Measurements from ENCODE around the gene RPAP3. TPM values are rescaled to one million over a fixed set of nuclear protein-coding genes. Genes with fewer than 3 reads are reported as not detected.

The RPAP3 gene
- polyA plus RNA-seq, 1 experiment = 28.2 TPM

GRCh38 chr12:47709237-47709636 is 3.4 kb upstream of the RPAP3 start:
- no peak overlapping the region for H3K4me3 ChIP-seq (ENCODE audit: low read depth, low read length)
- no peaks in the 10 kb centered on the region for H3K27me3 ChIP-seq (ENCODE audit: control insufficient read depth, insufficient read depth, low read length)
- no peaks in the 10 kb centered on the region for H3K9me3 ChIP-seq (ENCODE audit: control insufficient read depth, insufficient read depth, low read length)
- H3K27ac ChIP-seq (ENCODE audit: low read depth, low read length) = no peak overlapping the region
- no peak for DNase-seq (ENCODE audit: low read depth, low spot score)
- TF ChIP-seq CTCF (IDR thresholded peaks at IDR 0.05; ENCODE audit: low read depth, low read length) = no peak
- POLR2A ChIA-PET = no interaction called here
- CTCF ChIA-PET = interaction anchor here (4.4 kb wide), 1 partner anchor 129 kb away, joined by 23 read pairs; no protein-coding TSS in a partner anchor

GRCh38 chr12:47707905-47708543 is 2.2 kb upstream of the RPAP3 start:
- no peak for DNase-seq (ENCODE audit: low read depth, low spot score)
- no peak for TF ChIP-seq CTCF (IDR thresholded peaks at IDR 0.05; ENCODE audit: low read depth, low read length)
- H3K9me3 ChIP-seq (ENCODE audit: control insufficient read depth, insufficient read depth, low read length) = no peaks in the 10 kb centered on the region
- no peak overlapping the region for H3K27ac ChIP-seq (ENCODE audit: low read depth, low read length)
- ChIA-PET POLR2A (no interaction called here), CTCF (interaction anchor here (1.4 to 5.2 kb wide), 3 partner anchors 7 to 131 kb away, joined by 3 to 33 read pairs (median 23); no protein-coding TSS in a partner anchor)
- H3K4me3 ChIP-seq (ENCODE audit: low read depth, low read length) = no peak overlapping the region
- H3K27me3 ChIP-seq (ENCODE audit: control insufficient read depth, insufficient read depth, low read length) = no peaks in the 10 kb centered on the region

GRCh38 chr12:47707355-47707754 is 1.5 kb upstream of the RPAP3 start:
- ChIA-PET POLR2A (interaction anchor here (0.6 to 0.7 kb wide), 2 partner anchors 70 to 263 kb away, joined by 4 read pairs; no protein-coding TSS in a partner anchor), CTCF (interaction anchor here (0.7 to 5.2 kb wide), 5 partner anchors 8 to 675 kb away, joined by 3 to 33 read pairs (median 5); no protein-coding TSS in a partner anchor)
- H3K4me3 ChIP-seq (ENCODE audit: low read depth, low read length) = no peak overlapping the region
- no peak for DNase-seq (ENCODE audit: low read depth, low spot score)
- H3K9me3 ChIP-seq (ENCODE audit: control insufficient read depth, insufficient read depth, low read length) = no peaks in the 10 kb centered on the region
- TF ChIP-seq CTCF (IDR thresholded peaks at IDR 0.05; ENCODE audit: low read depth, low read length) = no peak
- no peaks in the 10 kb centered on the region for H3K27me3 ChIP-seq (ENCODE audit: control insufficient read depth, insufficient read depth, low read length)
- H3K27ac ChIP-seq (ENCODE audit: low read depth, low read length) = no peak overlapping the region

- POLR2A ChIA-PET = no interaction called here
- no peak for TF ChIP-seq CTCF (IDR thresholded peaks at IDR 0.05; ENCODE audit: low read depth, low read length)
- CTCF ChIA-PET = interaction anchor here (0.5 to 5.2 kb wide), 18 partner anchors 9 to 480 kb away, joined by 3 to 33 read pairs (median 4); partner anchors contain the start of gene RAPGEF3
Measured at GRCh38 chr12:47705229-47705565, 633 bp downstream of the RPAP3 start.

GRCh38 chr12:47704719-47705118 is 1.1 kb downstream of the RPAP3 start:
- ChIA-PET POLR2A (no interaction called here), CTCF (interaction anchor here (0.5 to 5.2 kb wide), 19 partner anchors 8 to 481 kb away, joined by 3 to 33 read pairs (median 3); partner anchors contain the start of gene RAPGEF3)
- H3K9me3 ChIP-seq (ENCODE audit: control insufficient read depth, insufficient read depth, low read length) = no peaks in the 10 kb centered on the region
- no peaks in the 10 kb centered on the region for H3K27me3 ChIP-seq (ENCODE audit: control insufficient read depth, insufficient read depth, low read length)
- no peak for DNase-seq (ENCODE audit: low read depth, low spot score)
- TF ChIP-seq CTCF (IDR thresholded peaks at IDR 0.05; ENCODE audit: low read depth, low read length) = no peak
- H3K4me3 ChIP-seq (ENCODE audit: low read depth, low read length) = peak overlapping the region; percentile 78
- H3K27ac ChIP-seq (ENCODE audit: low read depth, low read length) = no peak overlapping the region

More at GRCh38 chr12:47705229-47705565, 633 bp downstream of the RPAP3 start:
- Histone ChIP-seq H3K27ac (ENCODE audit: low read depth, low read length) (no peak overlapping the region), H3K4me3 (ENCODE audit: low read depth, low read length) (peak overlapping the region; percentile 78), H3K9me3 (ENCODE audit: control insufficient read depth, insufficient read depth, low read length) (no peaks in the 10 kb centered on the region), H3K27me3 (ENCODE audit: control insufficient read depth, insufficient read depth, low read length) (no peaks in the 10 kb centered on the region)
- DNase-seq (ENCODE audit: low read depth, low spot score) = no peak

All from AG04450 (cell line).